H9 (cell line): Measurements from ENCODE around the gene TTC7B. TPM values are rescaled to one million over a fixed set of nuclear protein-coding genes. Genes with fewer than 3 reads are reported as not detected.

Source experiments
- DNase-seq: peaks from one replicate; pipeline ENCODE4 v3.0.0-alpha.2; 2017
- H2AFZ ChIP-seq: one replicate; pipeline ENCODE4 v1.6.1; 2013; ENCODE audit warnings: mild to moderate bottlenecking, low read length, control low read depth, moderate library complexity
- H2AK5ac ChIP-seq: 2 replicates; pipeline ENCODE4 v1.6.1; 2013; ENCODE audit warnings: low read length, control low read depth, mixed read lengths; ENCODE audit not compliant: insufficient read length
- H2BK120ac ChIP-seq: one replicate; pipeline ENCODE4 v1.6.1; 2013; ENCODE audit warnings: low read depth, mild to moderate bottlenecking, low read length, control low read depth, inconsistent platforms; ENCODE audit not compliant: poor library complexity, severe bottlenecking
- H2BK12ac ChIP-seq: 2 replicates; pipeline ENCODE4 v1.6.1; 2013; ENCODE audit warnings: low read length, control low read depth, mixed read lengths, low read depth; ENCODE audit not compliant: insufficient read length
- H2BK15ac ChIP-seq: 2 replicates; pipeline ENCODE4 v1.6.1; 2013; ENCODE audit warnings: low read depth, low read length, control low read depth
- H2BK20ac ChIP-seq: one replicate; pipeline ENCODE4 v1.6.1; 2013; ENCODE audit warnings: low read depth, mild to moderate bottlenecking, low read length, control low read depth, inconsistent platforms; ENCODE audit not compliant: poor library complexity, severe bottlenecking
- H2BK5ac ChIP-seq: 2 replicates; pipeline ENCODE4 v1.6.1; 2013; ENCODE audit warnings: low read length, control low read depth, mixed read lengths; ENCODE audit not compliant: insufficient read length
- H3K14ac ChIP-seq: 2 replicates; pipeline ENCODE4 v1.6.1; 2013; ENCODE audit warnings: low read length, control low read depth; ENCODE audit not compliant: insufficient read depth
- H3K18ac ChIP-seq: 2 replicates; pipeline ENCODE4 v1.6.1; 2013; ENCODE audit warnings: low read depth, mild to moderate bottlenecking, mixed read lengths, low read length, control low read depth; ENCODE audit not compliant: insufficient read length
- H3K23ac ChIP-seq: 2 replicates; pipeline ENCODE4 v1.6.1; 2013; ENCODE audit warnings: low read length, control low read depth, mixed read lengths, low read depth; ENCODE audit not compliant: insufficient read length
- H3K23me2 ChIP-seq: 2 replicates; pipeline ENCODE4 v1.6.1; 2013; ENCODE audit warnings: low read depth, mild to moderate bottlenecking, mixed read lengths, low read length, control low read depth; ENCODE audit not compliant: insufficient read length, poor library complexity, severe bottlenecking
- H3K27ac ChIP-seq: 2 replicates; pipeline ENCODE4 v1.5.1; 2013; ENCODE audit warnings: low read length, control low read depth, mixed read lengths, low read depth; ENCODE audit not compliant: insufficient read length
- H3K27me3 ChIP-seq: 2 replicates; pipeline ENCODE4 v1.6.1; 2013; ENCODE audit warnings: low read length, control low read depth, inconsistent platforms; ENCODE audit not compliant: insufficient read depth
- H3K4ac ChIP-seq: 2 replicates; pipeline ENCODE4 v1.6.1; 2013; ENCODE audit warnings: low read depth, mild to moderate bottlenecking, control low read depth, inconsistent platforms, low read length, moderate library complexity
- H3K4me1 ChIP-seq: 2 replicates; pipeline ENCODE4 v1.6.1; 2013; ENCODE audit warnings: low read length, control low read depth, inconsistent platforms; ENCODE audit not compliant: insufficient read depth
- H3K4me2 ChIP-seq: 2 replicates; pipeline ENCODE4 v1.6.1; 2013; ENCODE audit warnings: low read length, control low read depth, mixed read lengths; ENCODE audit not compliant: insufficient read length, insufficient read depth
- H3K56ac ChIP-seq: 2 replicates; pipeline ENCODE4 v1.6.1; 2013; ENCODE audit warnings: low read depth, mild to moderate bottlenecking, mixed read lengths, low read length, control low read depth; ENCODE audit not compliant: insufficient read length
- H3K79me1 ChIP-seq: 2 replicates; pipeline ENCODE4 v1.6.1; 2013; ENCODE audit warnings: low read depth, mild to moderate bottlenecking, moderate library complexity, low read length, control low read depth, inconsistent platforms; ENCODE audit not compliant: insufficient read depth, poor library complexity, severe bottlenecking
- H3K79me2 ChIP-seq: 2 replicates; pipeline ENCODE4 v1.6.1; 2013; ENCODE audit warnings: low read length, control low read depth, inconsistent platforms; ENCODE audit not compliant: insufficient read depth
- H3K9ac ChIP-seq: 2 replicates; pipeline ENCODE4 v1.6.1; 2013; ENCODE audit warnings: low read length, control low read depth, mixed read lengths; ENCODE audit not compliant: insufficient read length; ENCODE audit errors: extremely low read depth
- H3K9me3 ChIP-seq: one replicate; pipeline ENCODE4 v1.6.1; 2013; ENCODE audit warnings: low read depth, low read length, inconsistent platforms; ENCODE audit not compliant: control insufficient read depth
- H3T11ph ChIP-seq: one replicate; pipeline ENCODE4 v1.6.1; 2013; ENCODE audit warnings: mild to moderate bottlenecking, low read length, control low read depth, inconsistent platforms
- H4K20me1 ChIP-seq: one replicate; pipeline ENCODE4 v1.6.1; 2013; ENCODE audit not compliant: control insufficient read depth, insufficient read length, insufficient read depth
- H4K5ac ChIP-seq: 2 replicates; pipeline ENCODE4 v1.6.1; 2013; ENCODE audit warnings: low read depth, mild to moderate bottlenecking, mixed read lengths, low read length, control low read depth; ENCODE audit not compliant: insufficient read length
- H4K8ac ChIP-seq: replicated peaks from 2 replicates; pipeline ENCODE4 v1.6.1; 2013; ENCODE audit warnings: low read length, control low read depth, mixed read lengths, low read depth; ENCODE audit not compliant: insufficient read length
- H4K91ac ChIP-seq: 2 replicates; pipeline ENCODE4 v1.6.1; 2013; ENCODE audit warnings: low read depth, mild to moderate bottlenecking, moderate library complexity, mixed read lengths, low read length, control low read depth; ENCODE audit not compliant: insufficient read length
- H3K27ac Mint-ChIP-seq, 3 experiments: 2 replicates in 2 of 3; 3 replicates in 1 of 3; pipeline ENCODE4 v1.8.0; 2020 to 2021; ENCODE audit warnings: mixed read lengths in 3 of 3, mild to moderate bottlenecking in 1 of 3, moderate library complexity in 1 of 3
- H3K27me3 Mint-ChIP-seq: 2 replicates; pipeline ENCODE4 v1.8.0; 2021; ENCODE audit warnings: low read depth, mild to moderate bottlenecking, moderate library complexity, mixed read lengths
- H3K36me3 Mint-ChIP-seq, 3 experiments: 2 replicates in 2 of 3; 3 replicates in 1 of 3; pipeline ENCODE4 v1.8.0; 2020 to 2021; ENCODE audit warnings: low read depth in 3 of 3, mixed read lengths in 3 of 3; ENCODE audit not compliant: insufficient read depth in 1 of 3
- H3K4me1 Mint-ChIP-seq, 2 experiments: 2 replicates each; pipeline ENCODE4 v1.8.0; 2020; ENCODE audit warnings: mixed read lengths in 2 of 2
- H3K4me3 Mint-ChIP-seq, 2 experiments: 2 replicates in 1 of 2; 3 replicates in 1 of 2; pipeline ENCODE4 v1.8.0; 2020 to 2021; ENCODE audit warnings: mild to moderate bottlenecking in 2 of 2, mixed read lengths in 2 of 2, moderate library complexity in 1 of 2
- H3K9me3 Mint-ChIP-seq, 2 experiments: 2 replicates in 1 of 2; 3 replicates in 1 of 2; pipeline ENCODE4 v1.8.0; 2020; ENCODE audit warnings: mild to moderate bottlenecking in 2 of 2, mixed read lengths in 2 of 2, moderate library complexity in 1 of 2
- CTCF ChIP-seq: fragments of 200-600 bp; sonication (generic); conservative IDR thresholded peaks from 3 replicates; pipeline ENCODE4 v1.8.0; 2021; ENCODE audit warnings: antibody characterized with exemption, mild to moderate bottlenecking
- WGBS: extraction: QIAGEN DNeasy Blood & Tissue Kit; methylation state at CpG from one replicate; pipeline ENCODE4 v1.1.7; 2013; ENCODE audit warnings: missing lambda C conversion rate, low lambda C conversion rate, mixed read lengths; ENCODE audit not compliant: insufficient read length; ENCODE audit errors: extremely low coverage; 5-methylcytosine and 5-hydroxymethylcytosine counted together
- total RNA-seq: library from RNA; stranded (reverse); gene quantifications from 2 replicates; pipeline ENCODE4 v1.2.1, GENCODE V29; 2021

TTC7B gene
- total RNA-seq, 1 experiment from 2014 or later: 33.7 TPM

- WGBS: 100% methylated on average over 2 of the region's 3 CpGs
- Histone ChIP-seq H3K18ac (no peak overlapping the region), H3K4me2 (no peak overlapping the region), H4K5ac (no peak overlapping the region), H4K20me1 (no peaks in the 10 kb centered on the region), H3K9ac (no peak overlapping the region), H3K4me1 (no peaks in the 10 kb centered on the region), H2AFZ (no peak overlapping the region), H4K8ac (no peak overlapping the region), H2BK15ac (no peak overlapping the region), H3K27ac (no peak overlapping the region), H2BK5ac (no peak overlapping the region), H2BK120ac (no peak overlapping the region), H3K14ac (no peak overlapping the region), H3K27me3 (no peaks in the 10 kb centered on the region), H3K23ac (no peak overlapping the region), H3K4ac (no peak overlapping the region), H2BK20ac (no peak overlapping the region), H3T11ph (no peak overlapping the region), H4K91ac (no peak overlapping the region), H3K56ac (no peak overlapping the region), H2AK5ac (no peak overlapping the region), H3K9me3 (no peaks in the 10 kb centered on the region), H3K79me1 (no peaks in the 10 kb centered on the region), H3K79me2 (no peaks in the 10 kb centered on the region), H2BK12ac (no peak overlapping the region), H3K23me2 (no peaks in the 10 kb centered on the region)
- Mint-ChIP-seq H3K9me3 (peaks cover 8 to 9% of the 10 kb centered on the region in 2 experiments), H3K4me1 (peaks cover 4 to 13% of the 10 kb centered on the region in 2 experiments), H3K27ac (no peak overlapping the region), H3K36me3 (peaks cover 0 to 8% (median 0%) of the 10 kb centered on the region in 3 experiments; a peak in 3 of 7 replicates), H3K4me3 (no peak overlapping the region), H3K27me3 (peaks cover 8% of the 10 kb centered on the region)
- no peak for DNase-seq
- no peak for TF ChIP-seq CTCF
These were observed 331.9 kb downstream of the TTC7B start for GRCh38 chr14:90484291-90484690.
